ENCODE data around the gene NETO2.
"Not testable (repeated sequence)": the region's sequence is repeated elsewhere in the genome, so short reads cannot be mapped to it uniquely, and the experiment has no call there.

DNA sequence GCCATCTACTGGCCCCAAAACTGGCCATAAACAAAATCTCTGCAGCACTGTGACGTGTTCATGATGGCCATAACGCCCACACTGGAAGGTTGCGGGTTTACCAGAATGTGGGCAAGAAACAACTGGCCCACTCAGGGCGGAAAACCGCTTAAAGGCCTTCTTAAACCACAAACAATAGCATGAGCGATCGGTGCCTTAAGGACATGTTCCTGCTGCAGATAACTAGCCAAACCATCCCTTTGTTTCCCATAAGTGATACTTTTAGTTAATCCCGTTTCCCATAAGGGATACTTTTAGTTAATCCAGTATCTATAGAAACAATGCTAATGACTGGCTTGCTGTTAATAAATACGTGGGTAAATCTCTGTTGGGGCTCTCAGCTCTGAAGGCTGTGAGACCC, 8.8 kb upstream of the NETO2 start:
- TF ChIP-seq, protein P1, sequence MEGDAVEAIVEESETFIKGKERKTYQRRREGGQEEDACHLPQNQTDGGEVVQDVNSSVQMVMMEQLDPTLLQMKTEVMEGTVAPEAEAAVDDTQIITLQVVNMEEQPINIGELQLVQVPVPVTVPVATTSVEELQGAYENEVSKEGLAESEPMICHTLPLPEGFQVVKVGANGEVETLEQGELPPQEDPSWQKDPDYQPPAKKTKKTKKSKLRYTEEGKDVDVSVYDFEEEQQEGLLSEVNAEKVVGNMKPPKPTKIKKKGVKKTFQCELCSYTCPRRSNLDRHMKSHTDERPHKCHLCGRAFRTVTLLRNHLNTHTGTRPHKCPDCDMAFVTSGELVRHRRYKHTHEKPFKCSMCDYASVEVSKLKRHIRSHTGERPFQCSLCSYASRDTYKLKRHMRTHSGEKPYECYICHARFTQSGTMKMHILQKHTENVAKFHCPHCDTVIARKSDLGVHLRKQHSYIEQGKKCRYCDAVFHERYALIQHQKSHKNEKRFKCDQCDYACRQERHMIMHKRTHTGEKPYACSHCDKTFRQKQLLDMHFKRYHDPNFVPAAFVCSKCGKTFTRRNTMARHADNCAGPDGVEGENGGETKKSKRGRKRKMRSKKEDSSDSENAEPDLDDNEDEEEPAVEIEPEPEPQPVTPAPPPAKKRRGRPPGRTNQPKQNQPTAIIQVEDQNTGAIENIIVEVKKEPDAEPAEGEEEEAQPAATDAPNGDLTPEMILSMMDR (IDR thresholded peaks at IDR 0.05) = not testable (repeated sequence)
- TF ChIP-seq EP300, POLR2AphosphoS5 (IDR thresholded peaks at IDR 0.05): not testable (repeated sequence)

Measured in esophagus muscularis mucosa (tissue), 4 donors.